Mesendoderm (in vitro differentiated cells): Measurements from ENCODE around the gene UBALD1.

Source experiments
- DNase-seq: peaks from one replicate; pipeline ENCODE4 v3.0.0; 2013
- H2AK5ac ChIP-seq: 2 replicates; pipeline ENCODE4 v1.6.1; 2013; ENCODE audit warnings: low read length, inconsistent platforms
- H2BK120ac ChIP-seq: 2 replicates; pipeline ENCODE4 v1.6.1; 2013; ENCODE audit warnings: low read depth, mild to moderate bottlenecking, low read length, moderate library complexity, mixed read lengths
- H2BK15ac ChIP-seq: replicated peaks from 2 replicates; pipeline ENCODE4 v1.6.1; 2013; ENCODE audit warnings: low read depth, mild to moderate bottlenecking, moderate library complexity
- H2BK5ac ChIP-seq: 2 replicates; pipeline ENCODE4 v1.6.1; 2013; ENCODE audit warnings: low read length, inconsistent platforms
- H3K18ac ChIP-seq: 2 replicates; pipeline ENCODE4 v1.6.1; 2013; ENCODE audit warnings: mild to moderate bottlenecking, low read length, mixed read lengths
- H3K23ac ChIP-seq: one replicate; pipeline ENCODE4 v1.6.1; 2013; ENCODE audit warnings: low read length
- H3K27ac ChIP-seq: 2 replicates; pipeline ENCODE4 v1.5.1; 2013; ENCODE audit warnings: low read depth, mild to moderate bottlenecking, inconsistent platforms, low read length, moderate library complexity
- H3K27me3 ChIP-seq: 2 replicates; pipeline ENCODE4 v1.6.1; 2013; ENCODE audit warnings: low read length, control low read depth, mild to moderate bottlenecking, inconsistent platforms; ENCODE audit not compliant: insufficient read depth, poor library complexity
- H3K36me3 ChIP-seq: 2 replicates; pipeline ENCODE4 v1.6.1; 2013; ENCODE audit warnings: low read length, inconsistent platforms; ENCODE audit not compliant: control insufficient read depth, insufficient read depth
- H3K4ac ChIP-seq: one replicate; pipeline ENCODE4 v1.6.1; 2013; ENCODE audit warnings: low read depth, mild to moderate bottlenecking, low read length, moderate library complexity
- H3K4me1 ChIP-seq: 2 replicates; pipeline ENCODE4 v1.6.1; 2013; ENCODE audit warnings: low read depth, low read length, inconsistent platforms; ENCODE audit not compliant: control insufficient read depth
- H3K4me2 ChIP-seq: 2 replicates; pipeline ENCODE4 v1.6.1; 2013; ENCODE audit warnings: low read length
- H3K4me3 ChIP-seq: 2 replicates; pipeline ENCODE4 v1.5.1; 2013; ENCODE audit warnings: mild to moderate bottlenecking, low read length
- H3K56ac ChIP-seq: one replicate; pipeline ENCODE4 v1.6.1; 2013; ENCODE audit warnings: low read length
- H3K79me1 ChIP-seq: 2 replicates; pipeline ENCODE4 v1.6.1; 2013; ENCODE audit warnings: low read length, inconsistent platforms
- H3K79me2 ChIP-seq: 2 replicates; pipeline ENCODE4 v1.6.1; 2013; ENCODE audit warnings: mild to moderate bottlenecking, low read length; ENCODE audit not compliant: control insufficient read depth, insufficient read depth
- H3K9ac ChIP-seq: 2 replicates; pipeline ENCODE4 v1.6.1; 2013; ENCODE audit warnings: low read length, inconsistent platforms
- H4K5ac ChIP-seq: one replicate; pipeline ENCODE4 v1.6.1; 2013; ENCODE audit warnings: low read length
- H4K8ac ChIP-seq: one replicate; pipeline ENCODE4 v1.6.1; 2013; ENCODE audit warnings: low read depth, mild to moderate bottlenecking, control low read depth, low read length, moderate library complexity
- WGBS: extraction: QIAGEN DNeasy Blood & Tissue Kit; methylation state at CpG from one replicate; pipeline ENCODE4 v1.1.7; 2013; ENCODE audit warnings: low lambda C conversion rate, missing lambda C conversion rate; ENCODE audit not compliant: insufficient coverage; ENCODE audit errors: extremely low coverage; 5-methylcytosine and 5-hydroxymethylcytosine counted together

UBALD1 gene

GRCh38 chr16:4601036-4601863, 13.4 kb downstream of the UBALD1 start:
- no peaks in the 10 kb centered on the region for H3K4me1 ChIP-seq
- no peak overlapping the region for H3K27ac ChIP-seq
- H3K9ac ChIP-seq = no peak overlapping the region
- no peaks in the 10 kb centered on the region for H3K79me2 ChIP-seq
- no peak for DNase-seq
- H3K56ac ChIP-seq = no peak overlapping the region
- no peak overlapping the region for H2BK120ac ChIP-seq
- no peak overlapping the region for H3K23ac ChIP-seq
- H3K18ac ChIP-seq = no peak overlapping the region
- no peaks in the 10 kb centered on the region for H3K79me1 ChIP-seq
- H3K36me3 ChIP-seq = no peaks in the 10 kb centered on the region
- 100% methylated on average over 3 of the region's 18 CpGs for WGBS
- no peaks in the 10 kb centered on the region for H3K27me3 ChIP-seq
- H3K4me2 ChIP-seq = no peak overlapping the region
- H2BK5ac ChIP-seq = no peak overlapping the region
- no peak overlapping the region for H3K4me3 ChIP-seq
- H2BK15ac ChIP-seq = no peak overlapping the region
- H4K5ac ChIP-seq = no peak overlapping the region
- H3K4ac ChIP-seq = no peak overlapping the region
- no peak overlapping the region for H4K8ac ChIP-seq
- H2AK5ac ChIP-seq = no peak overlapping the region

DNA sequence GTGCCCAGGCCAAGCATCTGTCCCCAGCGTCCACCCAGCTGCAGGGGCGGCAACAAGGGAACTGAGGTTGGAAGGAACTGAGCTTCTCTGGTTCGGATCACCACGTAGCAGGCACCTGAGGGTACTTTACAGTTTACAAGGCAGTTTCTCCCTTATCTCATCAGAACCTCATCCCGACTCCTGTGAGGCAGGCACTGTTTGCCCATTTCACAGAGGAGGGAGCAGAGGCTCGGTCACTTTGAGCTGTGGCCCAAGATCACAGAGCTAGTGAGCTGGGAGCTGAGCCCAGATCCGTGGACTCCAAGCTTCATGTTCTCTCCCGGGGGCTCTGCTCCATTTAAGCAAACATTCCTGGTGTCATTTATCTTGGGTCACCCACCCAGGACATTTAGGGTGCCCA, 15.1 kb downstream of the UBALD1 start:
- no peak overlapping the region for H4K5ac ChIP-seq
- no peak overlapping the region for H4K8ac ChIP-seq
- WGBS = no CpG with 5 or more reads among the region's 8 CpGs
- DNase-seq = no peak
- H3K4ac ChIP-seq = no peak overlapping the region
- H3K4me2 ChIP-seq = no peak overlapping the region
- H2BK15ac ChIP-seq = no peak overlapping the region
- no peak overlapping the region for H2AK5ac ChIP-seq
- H3K27ac ChIP-seq = no peak overlapping the region
- no peaks in the 10 kb centered on the region for H3K79me1 ChIP-seq
- no peak overlapping the region for H2BK5ac ChIP-seq
- no peaks in the 10 kb centered on the region for H3K79me2 ChIP-seq
- no peak overlapping the region for H2BK120ac ChIP-seq
- H3K27me3 ChIP-seq = no peaks in the 10 kb centered on the region
- H3K36me3 ChIP-seq = no peaks in the 10 kb centered on the region
- H3K4me3 ChIP-seq = no peak overlapping the region
- H3K9ac ChIP-seq = no peak overlapping the region
- no peak overlapping the region for H3K18ac ChIP-seq
- no peak overlapping the region for H3K56ac ChIP-seq
- no peaks in the 10 kb centered on the region for H3K4me1 ChIP-seq
- H3K23ac ChIP-seq = no peak overlapping the region

DNA sequence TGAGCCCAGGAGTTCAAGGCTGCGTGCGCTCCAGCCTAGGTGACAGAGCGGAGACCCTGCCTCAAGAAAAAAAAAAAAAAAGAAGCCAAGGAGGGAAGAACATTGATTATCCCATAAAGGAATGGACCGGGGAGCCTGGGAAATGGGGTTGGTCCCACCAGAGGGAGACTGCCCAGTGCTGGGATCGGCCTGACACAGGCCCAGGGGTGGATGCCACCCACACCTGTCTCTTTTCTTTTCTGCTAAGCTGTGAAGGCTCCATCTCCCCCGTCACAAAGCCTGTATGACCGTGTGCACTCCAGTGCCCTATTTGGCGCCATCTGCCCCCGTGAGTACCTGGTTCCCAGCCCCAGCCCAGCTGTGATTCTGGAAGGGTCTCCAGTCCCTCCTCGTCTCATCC, 15.7 kb downstream of the UBALD1 start:
- no peak overlapping the region for H4K5ac ChIP-seq
- H3K23ac ChIP-seq = no peak overlapping the region
- no peaks in the 10 kb centered on the region for H3K27me3 ChIP-seq
- H3K79me1 ChIP-seq = no peaks in the 10 kb centered on the region
- no peak overlapping the region for H3K56ac ChIP-seq
- H2BK5ac ChIP-seq = no peak overlapping the region
- H2AK5ac ChIP-seq = no peak overlapping the region
- DNase-seq = no peak
- no peak overlapping the region for H3K4me3 ChIP-seq
- H3K4me2 ChIP-seq = no peak overlapping the region
- no peak overlapping the region for H3K4ac ChIP-seq
- no peaks in the 10 kb centered on the region for H3K4me1 ChIP-seq
- H3K79me2 ChIP-seq = no peaks in the 10 kb centered on the region
- H4K8ac ChIP-seq = no peak overlapping the region
- no peak overlapping the region for H3K18ac ChIP-seq
- H3K36me3 ChIP-seq = no peaks in the 10 kb centered on the region
- WGBS = no CpG with 5 or more reads among the region's 10 CpGs
- H2BK15ac ChIP-seq = no peak overlapping the region
- no peak overlapping the region for H3K27ac ChIP-seq
- no peak overlapping the region for H2BK120ac ChIP-seq
- H3K9ac ChIP-seq = no peak overlapping the region

DNA sequence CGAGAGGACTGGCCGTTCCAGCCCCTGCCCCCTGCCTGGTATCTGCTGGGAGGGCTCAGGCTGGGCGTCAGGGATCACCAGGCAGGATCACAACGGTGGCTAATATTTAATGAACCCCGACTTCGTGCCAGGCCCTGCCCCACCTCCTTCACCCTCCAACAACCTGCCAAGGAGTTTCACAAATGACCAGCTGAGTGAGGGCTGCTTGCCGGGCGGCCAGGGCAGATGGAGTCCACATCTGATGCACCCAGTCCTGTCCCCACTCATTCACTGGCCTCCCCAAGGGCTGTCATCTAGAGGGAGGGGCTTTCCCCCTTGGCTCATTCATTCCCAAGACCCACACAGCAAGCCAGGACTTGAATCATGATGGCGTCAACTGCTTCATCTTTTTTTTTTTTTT, 17.5 kb downstream of the UBALD1 start:
- Histone ChIP-seq H3K36me3 (no peaks in the 10 kb centered on the region), H3K4me1 (peaks cover 3% of the 10 kb centered on the region), H3K4me3 (no peak overlapping the region), H3K4me2 (no peak overlapping the region), H4K8ac (no peak overlapping the region), H2BK5ac (no peak overlapping the region), H3K56ac (no peak overlapping the region), H3K27ac (no peak overlapping the region), H3K79me2 (no peaks in the 10 kb centered on the region), H3K9ac (no peak overlapping the region), H4K5ac (no peak overlapping the region), H3K79me1 (no peaks in the 10 kb centered on the region), H2BK15ac (no peak overlapping the region), H3K18ac (no peak overlapping the region), H3K27me3 (no peaks in the 10 kb centered on the region), H2BK120ac (no peak overlapping the region), H3K23ac (no peak overlapping the region), H2AK5ac (no peak overlapping the region), H3K4ac (no peak overlapping the region)
- DNase-seq = no peak
- WGBS = no CpG with 5 or more reads among the region's 9 CpGs

- H2BK120ac ChIP-seq = no peak overlapping the region
- H4K8ac ChIP-seq = no peak overlapping the region
- no peak overlapping the region for H2BK5ac ChIP-seq
- H4K5ac ChIP-seq = no peak overlapping the region
- H3K23ac ChIP-seq = peak overlapping the region; percentile 83
- WGBS = no CpG with 5 or more reads among the region's 38 CpGs
- no peak overlapping the region for H2AK5ac ChIP-seq
- H3K4ac ChIP-seq = no peak overlapping the region
- H3K18ac ChIP-seq = no peak overlapping the region
- peaks cover 3% of the 10 kb centered on the region for H3K4me1 ChIP-seq
- H2BK15ac ChIP-seq = no peak overlapping the region
- H3K56ac ChIP-seq = no peak overlapping the region
- no peaks in the 10 kb centered on the region for H3K36me3 ChIP-seq
- no peaks in the 10 kb centered on the region for H3K79me1 ChIP-seq
- no peak overlapping the region for H3K4me3 ChIP-seq
- H3K4me2 ChIP-seq = no peak overlapping the region
- H3K27me3 ChIP-seq = no peaks in the 10 kb centered on the region
- H3K9ac ChIP-seq = no peak overlapping the region
- H3K27ac ChIP-seq = no peak overlapping the region
- no peak for DNase-seq
- no peaks in the 10 kb centered on the region for H3K79me2 ChIP-seq
Measured at GRCh38 chr16:4594433-4595410, 20.0 kb downstream of the UBALD1 start.
